ENCODE results near the gene CDH23. TPM values are rescaled to one million over a fixed set of nuclear protein-coding genes. Genes with fewer than 3 reads are reported as not detected.

The CDH23 gene
- total and polyA plus RNA-seq, 10 donors, result 2.0 to 19.9 (median 11.0) TPM

DNA sequence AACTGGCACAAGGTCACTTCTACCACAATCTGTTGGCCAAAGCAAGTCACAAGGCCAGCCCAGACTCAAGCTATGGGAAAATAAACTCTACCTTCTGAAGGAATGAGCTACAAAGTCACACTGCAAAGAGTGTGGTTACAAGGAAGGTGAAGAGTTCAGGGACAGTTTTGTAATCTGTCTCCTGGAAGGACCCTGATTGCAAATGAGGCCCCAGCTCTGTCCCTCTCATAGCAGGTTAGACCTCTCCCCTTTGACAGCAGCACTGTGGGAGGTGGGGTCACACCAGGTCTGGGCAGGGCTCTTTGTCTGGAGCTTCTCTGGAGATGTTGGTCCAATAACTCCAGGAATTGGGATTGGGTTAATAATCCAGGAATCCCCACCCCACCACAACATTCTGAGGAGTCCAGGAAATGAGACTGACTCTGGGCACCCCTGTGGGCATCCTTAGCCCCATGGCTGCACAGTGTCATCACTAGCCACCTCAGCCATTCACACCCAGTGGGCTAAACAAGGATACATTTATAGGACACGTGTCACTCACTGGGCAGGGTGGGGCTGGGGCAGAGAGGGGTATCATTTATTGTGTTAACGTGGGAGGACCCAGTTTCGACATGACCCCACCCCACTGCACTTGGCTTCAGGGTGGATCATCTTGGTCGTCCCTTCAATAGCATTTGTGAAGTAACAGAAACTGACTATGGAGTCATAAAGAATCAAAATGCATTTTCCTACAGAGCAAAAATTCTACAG lies 346.5 kb downstream of the CDH23 start:
- peak; percentile 58 for DNase-seq
- H3K27ac ChIP-seq, result peak overlapping the region; percentile 18 to 98 (median 56)
- H3K4me1 ChIP-seq, result peaks cover 43 to 100% (median 92%) of the 10 kb centered on the region in 6 donors
- intact Hi-C loops (cut with DNase I; ENCODE audit: low total_unique reads), result no loop called here
- H3K4me3 ChIP-seq, result no peak overlapping the region
- 80 to 94% (median 85%) methylated on average over 4 of the region's 4 CpGs for WGBS, 5 donors
- H3K36me3 ChIP-seq, result peaks cover 0 to 5% (median 0%) of the 10 kb centered on the region in 6 donors
- peaks cover 0 to 5% (median 0%) of the 10 kb centered on the region in 8 donors for H3K9me3 ChIP-seq
- TF ChIP-seq POLR2A (IDR thresholded peaks at IDR 0.05), result no peak
- TF ChIP-seq, protein P1, sequence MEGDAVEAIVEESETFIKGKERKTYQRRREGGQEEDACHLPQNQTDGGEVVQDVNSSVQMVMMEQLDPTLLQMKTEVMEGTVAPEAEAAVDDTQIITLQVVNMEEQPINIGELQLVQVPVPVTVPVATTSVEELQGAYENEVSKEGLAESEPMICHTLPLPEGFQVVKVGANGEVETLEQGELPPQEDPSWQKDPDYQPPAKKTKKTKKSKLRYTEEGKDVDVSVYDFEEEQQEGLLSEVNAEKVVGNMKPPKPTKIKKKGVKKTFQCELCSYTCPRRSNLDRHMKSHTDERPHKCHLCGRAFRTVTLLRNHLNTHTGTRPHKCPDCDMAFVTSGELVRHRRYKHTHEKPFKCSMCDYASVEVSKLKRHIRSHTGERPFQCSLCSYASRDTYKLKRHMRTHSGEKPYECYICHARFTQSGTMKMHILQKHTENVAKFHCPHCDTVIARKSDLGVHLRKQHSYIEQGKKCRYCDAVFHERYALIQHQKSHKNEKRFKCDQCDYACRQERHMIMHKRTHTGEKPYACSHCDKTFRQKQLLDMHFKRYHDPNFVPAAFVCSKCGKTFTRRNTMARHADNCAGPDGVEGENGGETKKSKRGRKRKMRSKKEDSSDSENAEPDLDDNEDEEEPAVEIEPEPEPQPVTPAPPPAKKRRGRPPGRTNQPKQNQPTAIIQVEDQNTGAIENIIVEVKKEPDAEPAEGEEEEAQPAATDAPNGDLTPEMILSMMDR (IDR thresholded peaks at IDR 0.05 in 8 of 11, conservative IDR thresholded peaks at IDR 0.05 in 3 of 11), result no peak
- no peak for TF ChIP-seq POLR2AphosphoS5 (IDR thresholded peaks at IDR 0.05)
- H3K27me3 ChIP-seq (replicated peaks in 1 of 7), result no peaks in the 10 kb centered on the region

DNA sequence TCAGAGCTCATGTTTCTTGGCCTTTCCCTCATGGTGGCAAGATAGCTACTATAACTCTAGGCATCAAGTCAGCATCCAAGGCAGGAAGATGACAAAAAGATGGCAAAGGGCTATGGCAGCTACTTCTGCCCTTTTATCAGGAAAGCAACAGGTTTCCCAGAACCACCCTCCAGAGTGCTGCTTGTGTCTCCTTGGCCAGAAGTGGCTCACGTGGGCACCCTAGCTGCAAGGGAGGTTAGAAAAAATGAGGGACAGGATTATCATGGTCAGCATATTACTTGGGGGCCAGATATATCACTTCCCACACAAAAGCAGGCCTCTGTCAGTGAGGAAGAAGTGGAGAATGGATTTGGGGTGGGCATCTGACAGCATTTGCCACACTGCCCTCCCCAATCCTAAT lies 347.1 kb downstream of the CDH23 start:
- DNase-seq, result no peak
- Histone ChIP-seq H3K9me3 (peaks cover 0 to 5% (median 0%) of the 10 kb centered on the region in 8 donors), H3K27me3 (replicated peaks in 1 of 7) (no peaks in the 10 kb centered on the region), H3K36me3 (peaks cover 0 to 7% (median 0%) of the 10 kb centered on the region in 6 donors), H3K4me3 (no peak overlapping the region), H3K27ac (peak overlapping the region in 6 of 8 donors; percentile 18 to 98 (median 81)), H3K4me1 (peaks cover 49 to 100% (median 93%) of the 10 kb centered on the region in 6 donors)
- WGBS, 5 donors, result 69 to 96% (median 86%) methylated on average over 1 of the region's 1 CpG
- intact Hi-C loops (cut with DNase I; ENCODE audit: low total_unique reads), result no loop called here
- TF ChIP-seq POLR2AphosphoS5 (IDR thresholded peaks at IDR 0.05), result no peak
- TF ChIP-seq, protein P1 (IDR thresholded peaks at IDR 0.05 in 8 of 11, conservative IDR thresholded peaks at IDR 0.05 in 3 of 11), result no peak
- no peak for TF ChIP-seq POLR2A (IDR thresholded peaks at IDR 0.05)

DNA sequence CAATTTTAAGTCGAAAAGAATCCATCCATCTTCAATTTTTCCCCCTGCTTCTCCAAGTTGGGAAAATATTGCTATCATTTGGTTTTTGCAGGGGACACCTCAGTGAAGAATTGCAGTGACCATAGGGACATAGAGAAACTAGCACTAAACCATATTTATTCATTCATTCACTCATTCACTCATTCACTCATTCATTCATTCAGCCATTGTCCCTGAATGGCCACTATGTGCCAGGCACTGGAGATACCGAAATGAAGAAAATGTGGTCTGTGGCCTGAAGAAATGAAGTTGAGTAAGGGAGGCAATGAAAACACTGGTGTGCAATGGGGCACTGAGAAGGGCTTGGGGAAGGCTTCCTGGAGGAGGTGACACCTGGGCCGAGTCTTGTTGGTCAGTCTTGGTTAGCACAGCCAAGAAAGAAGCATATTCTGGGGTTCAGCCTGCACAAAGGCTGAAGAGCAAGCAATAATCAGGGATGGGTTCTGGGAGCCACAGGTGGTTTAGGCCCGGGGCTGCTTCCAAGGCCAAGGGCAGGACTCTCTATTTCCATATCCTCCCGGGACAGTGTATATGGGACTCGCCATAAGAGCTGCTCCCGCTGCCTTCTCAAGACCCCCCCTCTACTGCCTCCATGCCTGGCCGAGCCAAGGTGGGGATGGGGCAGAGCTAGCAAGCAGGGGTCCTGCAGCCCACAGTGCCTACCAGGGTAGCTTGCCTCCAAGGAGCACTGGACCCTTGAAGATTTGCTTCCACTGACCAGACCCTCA lies 348.4 kb downstream of the CDH23 start:
- TF ChIP-seq POLR2AphosphoS5 (IDR thresholded peaks at IDR 0.05), result peak; percentile 37 to 76 (median 42)
- no peak for TF ChIP-seq POLR2A (IDR thresholded peaks at IDR 0.05)
- intact Hi-C loops (cut with DNase I; ENCODE audit: low total_unique reads), result no loop called here
- 77 to 90% (median 78%) methylated on average over 8 of the region's 8 CpGs for WGBS, 5 donors
- Histone ChIP-seq H3K4me3 (no peak overlapping the region), H3K4me1 (peaks cover 59 to 100% (median 95%) of the 10 kb centered on the region in 6 donors), H3K36me3 (peaks cover 0 to 19% (median 2%) of the 10 kb centered on the region in 6 donors), H3K27me3 (replicated peaks in 1 of 7) (no peaks in the 10 kb centered on the region), H3K27ac (peak overlapping the region; percentile 8 to 98 (median 93)), H3K9me3 (peaks cover 0 to 5% (median 0%) of the 10 kb centered on the region in 8 donors)
- DNase-seq, result peak; percentile 81

GRCh38 chr10:71745664-71746250 lies 349.0 kb downstream of the CDH23 start:
- WGBS, 5 donors, result 79 to 100% (median 90%) methylated on average over 1 to 2 of the region's 2 CpGs
- no peak for DNase-seq

More at GRCh38 chr10:71745664-71746250, 349.0 kb downstream of the CDH23 start:
- TF ChIP-seq, protein P1 (IDR thresholded peaks at IDR 0.05 in 8 of 11, conservative IDR thresholded peaks at IDR 0.05 in 3 of 11), result no peak
- peak in 1 of 3 donors; percentile 57 for TF ChIP-seq POLR2AphosphoS5 (IDR thresholded peaks at IDR 0.05)
- no peaks in the 10 kb centered on the region for H3K27me3 ChIP-seq (replicated peaks in 1 of 7)
- H3K4me1 ChIP-seq, result peaks cover 59 to 100% (median 95%) of the 10 kb centered on the region in 6 donors
- H3K27ac ChIP-seq, result peak overlapping the region; percentile 86 to 98 (median 93)
- no peak overlapping the region for H3K4me3 ChIP-seq
- H3K36me3 ChIP-seq, result peaks cover 0 to 26% (median 9%) of the 10 kb centered on the region in 6 donors
- peaks cover 0 to 5% (median 0%) of the 10 kb centered on the region in 8 donors for H3K9me3 ChIP-seq
- intact Hi-C loops (cut with DNase I; ENCODE audit: low total_unique reads), result no loop called here
